ENCODE results near the gene CISD3.

CISD3 gene

DNA sequence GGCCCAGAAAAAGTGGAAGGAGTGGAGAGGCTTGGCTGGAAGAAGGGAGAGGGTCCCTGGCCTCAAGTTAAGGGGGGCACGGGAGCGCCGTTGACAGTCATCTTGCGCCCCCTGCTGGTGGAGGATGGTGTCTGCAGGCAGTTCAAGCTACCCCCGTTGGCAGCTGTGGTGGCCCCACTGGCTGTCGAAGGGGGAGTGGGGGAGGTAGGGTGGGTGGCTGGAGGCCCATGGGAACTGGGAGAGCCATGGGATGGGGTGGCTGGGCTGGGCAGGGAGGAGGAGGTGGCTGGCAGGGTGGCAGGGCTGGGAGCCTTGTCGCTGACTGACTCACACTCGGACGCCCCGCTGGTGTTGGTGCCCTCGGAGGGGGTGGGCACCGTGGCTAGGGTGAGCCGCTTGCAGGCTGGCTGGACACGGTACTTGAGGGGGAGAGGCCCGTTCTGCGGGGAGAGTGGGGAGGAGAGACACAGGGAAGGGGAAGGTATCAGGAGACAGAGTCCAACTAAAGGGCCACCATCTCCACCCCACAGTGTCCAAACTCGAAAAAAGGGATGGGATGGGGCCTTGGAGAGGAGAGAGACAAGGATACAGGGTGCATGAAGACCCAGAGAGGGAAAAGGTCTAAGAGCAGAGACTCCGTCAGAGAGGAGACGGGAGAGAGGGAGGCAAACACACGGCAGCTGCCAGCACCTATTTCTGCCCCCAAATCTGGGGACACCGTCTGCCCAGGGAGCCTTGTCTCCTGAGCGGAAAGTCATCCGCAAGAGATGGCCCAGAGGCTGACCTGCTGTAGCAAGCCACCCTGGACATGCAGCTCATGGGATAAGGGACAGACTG is 5.2 kb downstream of the CISD3 start:
- TF ChIP-seq, protein P1, sequence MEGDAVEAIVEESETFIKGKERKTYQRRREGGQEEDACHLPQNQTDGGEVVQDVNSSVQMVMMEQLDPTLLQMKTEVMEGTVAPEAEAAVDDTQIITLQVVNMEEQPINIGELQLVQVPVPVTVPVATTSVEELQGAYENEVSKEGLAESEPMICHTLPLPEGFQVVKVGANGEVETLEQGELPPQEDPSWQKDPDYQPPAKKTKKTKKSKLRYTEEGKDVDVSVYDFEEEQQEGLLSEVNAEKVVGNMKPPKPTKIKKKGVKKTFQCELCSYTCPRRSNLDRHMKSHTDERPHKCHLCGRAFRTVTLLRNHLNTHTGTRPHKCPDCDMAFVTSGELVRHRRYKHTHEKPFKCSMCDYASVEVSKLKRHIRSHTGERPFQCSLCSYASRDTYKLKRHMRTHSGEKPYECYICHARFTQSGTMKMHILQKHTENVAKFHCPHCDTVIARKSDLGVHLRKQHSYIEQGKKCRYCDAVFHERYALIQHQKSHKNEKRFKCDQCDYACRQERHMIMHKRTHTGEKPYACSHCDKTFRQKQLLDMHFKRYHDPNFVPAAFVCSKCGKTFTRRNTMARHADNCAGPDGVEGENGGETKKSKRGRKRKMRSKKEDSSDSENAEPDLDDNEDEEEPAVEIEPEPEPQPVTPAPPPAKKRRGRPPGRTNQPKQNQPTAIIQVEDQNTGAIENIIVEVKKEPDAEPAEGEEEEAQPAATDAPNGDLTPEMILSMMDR (IDR thresholded peaks at IDR 0.05; ENCODE audit: low read depth, low read length): peak; percentile 91
- DNase-seq (ENCODE audit: extremely low read depth, low read depth): no peak

DNA sequence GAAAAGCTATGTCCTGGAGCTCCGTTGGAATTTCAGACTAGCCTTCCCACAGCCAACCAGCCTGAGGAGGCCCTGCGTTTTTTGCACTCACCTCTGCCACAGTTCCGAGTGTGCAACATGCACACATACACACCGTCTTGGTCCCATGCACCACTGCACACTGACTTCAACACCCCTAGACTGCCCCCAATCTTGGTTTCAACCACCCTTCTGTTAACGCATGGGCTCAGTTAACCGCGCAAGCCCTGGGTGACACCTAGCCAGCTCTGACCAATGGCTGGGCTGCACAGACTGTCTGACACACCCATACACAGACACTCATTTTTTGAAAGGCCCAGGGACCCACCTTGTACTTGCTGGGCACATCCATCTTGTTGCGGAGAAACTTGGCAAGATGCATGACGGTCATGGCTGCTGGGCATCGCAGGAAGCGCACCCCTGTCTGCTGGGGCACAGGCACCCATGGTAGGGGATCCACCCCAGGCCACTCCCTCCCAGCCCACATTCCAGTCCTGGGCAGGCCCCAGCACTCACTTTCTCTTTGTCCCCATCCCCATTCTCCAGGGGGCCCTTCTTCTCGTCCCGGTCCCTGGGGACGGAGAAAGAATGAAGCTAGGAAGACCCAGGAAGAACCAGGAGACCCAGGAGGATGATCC is 8.0 kb downstream of the CISD3 start:
- no peak for DNase-seq (ENCODE audit: extremely low read depth, low read depth)
- TF ChIP-seq, protein P1 (IDR thresholded peaks at IDR 0.05; ENCODE audit: low read depth, low read length): no peak

DNA sequence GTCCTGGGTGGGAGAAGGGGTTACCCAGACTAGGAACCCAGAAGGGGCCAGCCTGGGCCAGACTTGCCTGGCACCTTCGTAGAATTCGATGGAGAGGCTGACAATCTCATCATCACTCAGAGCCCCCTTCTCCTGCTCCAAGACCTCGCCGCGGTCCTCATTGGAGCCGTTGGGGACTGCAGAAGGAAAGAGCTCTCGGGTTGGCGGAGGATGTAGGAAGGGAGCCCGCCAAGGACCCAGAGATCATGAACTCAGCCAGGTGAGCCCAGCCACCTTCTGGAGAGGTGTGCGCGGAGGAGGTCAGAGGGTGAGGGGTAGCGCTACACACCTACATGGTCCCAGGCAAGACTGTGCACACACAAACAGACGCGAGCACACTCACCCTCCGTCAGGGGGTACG is 8.5 kb downstream of the CISD3 start:
- TF ChIP-seq, protein P1 (IDR thresholded peaks at IDR 0.05; ENCODE audit: low read depth, low read length): no peak

DNA sequence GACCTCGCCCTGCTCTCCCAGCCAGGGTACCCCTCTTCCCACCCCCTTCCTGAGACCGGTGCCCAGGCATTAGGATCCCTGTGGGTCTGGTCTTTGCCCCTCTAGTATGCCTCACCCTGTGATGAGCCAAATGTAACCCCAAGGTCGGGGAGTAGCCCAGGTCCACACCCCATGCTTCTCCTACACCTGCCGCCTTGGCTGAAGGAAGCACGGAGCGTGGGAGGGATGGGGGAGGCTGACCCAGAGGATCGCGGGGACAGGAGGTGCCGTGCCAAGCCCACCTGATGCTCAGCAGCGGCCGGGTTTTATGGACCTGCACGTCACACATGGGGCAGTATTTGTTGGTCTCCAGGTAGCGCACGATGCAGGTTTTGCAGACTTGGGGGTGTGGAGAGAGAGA is 9.2 kb downstream of the CISD3 start:
- TF ChIP-seq, protein P1 (IDR thresholded peaks at IDR 0.05; ENCODE audit: low read depth, low read length): no peak

More for the DNA sequence above, 8.5 kb downstream of the CISD3 start:
- no peak for DNase-seq (ENCODE audit: extremely low read depth, low read depth)

DNA sequence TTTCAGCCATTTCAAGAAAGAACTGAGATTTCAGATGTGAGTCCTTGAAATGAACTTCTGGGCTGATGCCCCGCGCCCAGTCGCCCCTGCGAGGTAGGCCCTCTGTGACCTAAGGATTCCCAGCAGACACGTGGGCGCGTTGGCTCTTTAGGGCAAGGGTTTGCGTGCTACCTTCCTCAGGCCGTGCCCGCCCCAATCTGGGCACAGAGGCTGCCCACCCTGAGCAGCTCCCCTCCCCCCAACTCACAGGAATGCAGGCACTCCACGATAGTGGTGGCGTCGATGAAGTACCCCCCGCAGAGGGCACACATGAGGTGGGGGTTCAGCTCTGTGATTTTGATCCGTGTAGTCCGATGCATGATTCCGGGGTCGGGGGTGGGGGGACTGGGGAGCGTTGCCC is 9.9 kb downstream of the CISD3 start:
- DNase-seq (ENCODE audit: extremely low read depth, low read depth): no peak
- TF ChIP-seq, protein P1 (IDR thresholded peaks at IDR 0.05; ENCODE audit: low read depth, low read length): no peak

More for the DNA sequence above, 9.2 kb downstream of the CISD3 start:
- no peak for DNase-seq (ENCODE audit: extremely low read depth, low read depth)

DNA sequence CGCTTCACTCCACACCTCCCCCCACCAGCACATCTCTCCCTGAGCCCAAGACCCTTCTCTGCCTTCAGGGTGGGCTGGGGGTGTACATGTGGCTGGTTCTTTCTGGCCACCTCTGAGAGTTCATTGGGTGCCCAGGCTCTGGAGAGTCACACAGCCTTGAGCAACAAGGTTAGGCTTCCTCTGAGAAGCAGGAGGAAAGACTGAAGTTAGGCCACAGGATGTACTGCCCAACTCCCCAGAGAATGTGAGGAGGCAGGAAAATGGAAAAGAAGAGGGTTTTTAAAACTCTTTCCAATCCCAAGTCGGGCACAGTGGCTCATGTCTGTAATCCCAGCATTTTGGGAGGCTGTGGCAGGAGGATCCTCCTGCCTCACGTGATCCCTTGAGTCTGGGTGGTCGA is 10.7 kb downstream of the CISD3 start:
- DNase-seq (ENCODE audit: extremely low read depth, low read depth): no peak
- TF ChIP-seq, protein P1 (IDR thresholded peaks at IDR 0.05; ENCODE audit: low read depth, low read length): no peak

DNA sequence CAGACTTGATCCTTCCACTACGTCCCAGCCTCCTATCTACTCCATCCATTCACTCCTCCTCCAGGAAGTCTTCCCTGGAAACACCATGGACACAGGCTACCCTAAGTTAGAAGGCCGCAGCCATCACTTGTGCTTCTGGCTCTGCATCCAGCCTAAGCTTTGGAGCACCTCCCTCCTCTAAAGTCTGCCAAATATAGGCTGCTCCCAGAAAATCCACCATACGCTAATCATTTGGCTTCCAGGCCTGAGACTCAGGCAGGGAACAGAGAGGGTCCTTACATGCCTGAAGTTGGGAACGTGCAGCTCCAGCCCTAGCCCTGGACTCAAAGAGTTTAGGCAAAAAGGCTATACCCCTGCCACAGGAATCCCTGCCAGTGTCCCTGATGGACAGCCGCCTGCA is 11.3 kb downstream of the CISD3 start:
- TF ChIP-seq, protein P1 (IDR thresholded peaks at IDR 0.05; ENCODE audit: low read depth, low read length): no peak
- DNase-seq (ENCODE audit: extremely low read depth, low read depth): no peak

All from AG09319 (cell line).